Activated naive CD8-positive, alpha-beta T cell treated with anti-CD3 and anti-CD28 coated beads for 36 hours (primary cell): ENCODE results near the gene AP5B1. TPM values are rescaled to one million over a fixed set of nuclear protein-coding genes. Genes with fewer than 3 reads are reported as not detected.

Source experiments
- DNase-seq: peaks from one replicate; pipeline ENCODE4 v3.0.0; 2021
- H3K27ac Mint-ChIP-seq: one replicate; pipeline ENCODE4 v1.8.0; 2022; ENCODE audit warnings: mild to moderate bottlenecking, moderate library complexity, mixed read lengths
- H3K27me3 Mint-ChIP-seq: one replicate; pipeline ENCODE4 v1.8.0; 2022; ENCODE audit warnings: mild to moderate bottlenecking, mixed read lengths
- H3K36me3 Mint-ChIP-seq: one replicate; pipeline ENCODE4 v1.8.0; 2021; ENCODE audit warnings: mild to moderate bottlenecking, mixed read lengths
- H3K4me1 Mint-ChIP-seq: one replicate; pipeline ENCODE4 v1.8.0; 2021; ENCODE audit warnings: mixed read lengths
- H3K4me3 Mint-ChIP-seq: one replicate; pipeline ENCODE4 v1.8.0; 2022; ENCODE audit warnings: mild to moderate bottlenecking, moderate library complexity, mixed read lengths
- H3K9me3 Mint-ChIP-seq: one replicate; pipeline ENCODE4 v1.8.0; 2022; ENCODE audit warnings: mixed read lengths
- total RNA-seq, 2 experiments: library from RNA; stranded (reverse); gene quantifications; one replicate each; pipeline ENCODE4 v1.2.3, GENCODE V29; 2021

AP5B1 gene
- total RNA-seq, 2 experiments from 2014 or later, result 20.4 to 20.6 TPM

DNA sequence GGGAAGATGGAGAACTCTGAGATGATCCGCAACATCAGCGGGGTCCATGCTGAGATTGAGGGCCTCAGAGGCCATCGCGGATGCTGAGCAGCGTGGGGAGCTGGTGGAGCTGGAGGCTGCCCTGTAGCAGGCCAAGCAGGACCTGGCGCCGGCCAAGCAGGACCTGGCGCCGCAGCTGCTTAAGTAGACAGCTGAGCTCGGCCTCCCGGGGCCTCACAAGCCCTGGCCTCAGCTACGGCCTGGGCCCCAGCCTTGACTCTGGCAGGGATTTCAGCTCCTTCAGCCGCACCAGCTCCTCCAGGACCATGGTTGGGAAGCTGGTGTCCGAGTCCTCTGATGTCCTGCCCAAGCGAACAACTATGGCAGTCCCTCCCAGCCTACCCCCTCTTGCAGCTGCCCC lies 52.9 kb downstream of the AP5B1 start:
- Mint-ChIP-seq H3K4me1 (no peaks in the 10 kb centered on the region), H3K27me3 (peaks cover 5% of the 10 kb centered on the region), H3K27ac (no peak overlapping the region), H3K36me3 (no peaks in the 10 kb centered on the region), H3K4me3 (no peak overlapping the region), H3K9me3 (no peaks in the 10 kb centered on the region)
- no peak for DNase-seq

DNA sequence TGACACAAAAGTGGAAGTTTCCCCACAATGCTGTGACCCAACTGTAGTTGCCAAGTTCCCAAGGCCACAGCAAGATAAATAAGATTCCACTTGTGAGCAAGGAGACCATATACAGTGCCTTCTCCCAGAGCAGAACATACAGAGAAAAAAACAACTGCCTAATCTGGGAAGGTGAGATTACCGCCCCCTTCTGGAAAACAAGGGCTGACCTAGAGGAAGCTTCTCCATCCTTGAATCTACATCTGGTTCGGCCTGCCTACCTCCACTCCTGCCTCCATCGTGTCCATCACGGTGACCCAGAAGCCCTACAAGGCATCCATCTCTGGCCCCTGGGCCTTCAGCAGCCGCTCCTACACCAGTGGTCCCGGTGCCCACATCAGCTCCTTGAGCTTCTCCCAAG lies 54.1 kb downstream of the AP5B1 start:
- Mint-ChIP-seq H3K27ac (no peak overlapping the region), H3K27me3 (no peaks in the 10 kb centered on the region), H3K4me1 (no peaks in the 10 kb centered on the region), H3K36me3 (no peaks in the 10 kb centered on the region), H3K4me3 (no peak overlapping the region), H3K9me3 (no peaks in the 10 kb centered on the region)
- no peak for DNase-seq

Other genes starting within 250 kb of the AP5B1 start
- gene LTBP3, start 222.6 kb downstream of the AP5B1 start, total RNA-seq, result 10 to 100 TPM; 35.5 to 36.0 TPM
- gene ZNRD2, start 210.5 kb downstream of the AP5B1 start, total RNA-seq, result 10 to 100 TPM; 59.1 to 63.3 TPM
- 10 to 100 TPM; 13.6 to 15.0 TPM for gene FAM89B, start 208.4 kb downstream of the AP5B1 start, total RNA-seq
- gene EHBP1L1, start 204.9 kb downstream of the AP5B1 start, total RNA-seq, result 10 to 100 TPM; 55.7 to 60.0 TPM
- under 1 TPM; 0.37 to 0.62 TPM for gene KCNK7, start 185.2 kb downstream of the AP5B1 start, total RNA-seq
- gene MAP3K11, start 166.8 kb downstream of the AP5B1 start, total RNA-seq, result 10 to 100 TPM; 51.2 to 54.8 TPM
- 10 to 100 TPM; 40.9 to 42.6 TPM for gene PCNX3, start 165.2 kb downstream of the AP5B1 start, total RNA-seq
- gene SIPA1, start 142.9 kb downstream of the AP5B1 start, total RNA-seq, result 100 to 1,000 TPM; 123 to 127 TPM
- 10 to 100 TPM; 69.6 to 71.6 TPM for gene RELA, start 118.1 kb downstream of the AP5B1 start, total RNA-seq
- gene KAT5, start 68.7 kb downstream of the AP5B1 start, total RNA-seq, result 10 to 100 TPM; 65.0 to 65.4 TPM
- gene RNASEH2C, start 60.2 kb downstream of the AP5B1 start, total RNA-seq, result 100 to 1,000 TPM; 104 to 108 TPM
- gene OVOL1, start 6.1 kb upstream of the AP5B1 start, total RNA-seq, result under 1 TPM; 0.42 to 0.45 TPM
- gene SNX32, start 53.0 kb upstream of the AP5B1 start, total RNA-seq, result 1 to 10 TPM; 2.4 to 3.3 TPM
- 1,000 to 10,000 TPM; 1,050 to 1,075 TPM for gene CFL1, start 77.2 kb upstream of the AP5B1 start, total RNA-seq
- gene MUS81, start 79.5 kb upstream of the AP5B1 start, total RNA-seq, result 10 to 100 TPM; 64.0 to 67.4 TPM
- gene EFEMP2, start 91.8 kb upstream of the AP5B1 start, total RNA-seq, result 1 to 10 TPM; 8.5 to 8.9 TPM
- 10 to 100 TPM; 39.3 to 41.5 TPM for gene CTSW, start 98.9 kb upstream of the AP5B1 start, total RNA-seq
- 100 to 1,000 TPM; 113 to 114 TPM for gene FIBP, start 107.5 kb upstream of the AP5B1 start, total RNA-seq
- 10 to 100 TPM; 78.5 to 81.3 TPM for gene CCDC85B, start 109.7 kb upstream of the AP5B1 start, total RNA-seq
- gene FOSL1, start 119.4 kb upstream of the AP5B1 start, total RNA-seq, result 10 to 100 TPM; 15.8 to 16.0 TPM
- 10 to 100 TPM; 16.8 to 16.9 TPM for gene C11orf68, start 138.1 kb upstream of the AP5B1 start, total RNA-seq
- gene DRAP1, start 138.4 kb upstream of the AP5B1 start, total RNA-seq, result 100 to 1,000 TPM; 108 to 109 TPM
- gene TSGA10IP, start 164.5 kb upstream of the AP5B1 start, total RNA-seq, result not detected
- gene SART1, start 180.8 kb upstream of the AP5B1 start, total RNA-seq, result 10 to 100 TPM; 59.6 to 62.6 TPM
- gene EIF1AD, start 221.2 kb upstream of the AP5B1 start, total RNA-seq, result 10 to 100 TPM; 56.8 to 63.7 TPM
- 100 to 1,000 TPM; 253 to 277 TPM for gene BANF1, start 221.5 kb upstream of the AP5B1 start, total RNA-seq
- not detected for gene CST6, start 231.0 kb upstream of the AP5B1 start, total RNA-seq
- not detected for gene CATSPER1, start 245.5 kb upstream of the AP5B1 start, total RNA-seq